Measurements from ENCODE around the gene TMEM178B. TPM values are rescaled to one million over a fixed set of nuclear protein-coding genes. Genes with fewer than 3 reads are reported as not detected.

TMEM178B gene
- total and polyA plus RNA-seq, 2 donors (not counting 1 experiment from before 2014, with no cell fraction given), result 0.28 to 0.96 TPM

GRCh38 chr7:141243368-141243767 is 169.5 kb downstream of the TMEM178B start:
- Histone ChIP-seq H2AFZ (ENCODE audit: insufficient read depth, low read depth, low read length, poor library complexity, severe bottlenecking) (no peak overlapping the region), H3K4me1 (ENCODE audit: control insufficient read depth in 2 of 2, insufficient read depth in 2 of 2, low read length in 2 of 2) (no peaks in the 10 kb centered on the region), H3K9me3 (ENCODE audit: control extremely low read depth in 1 of 3, control insufficient read depth in 2 of 3, insufficient read depth in 1 of 3, low read length in 2 of 3) (no peaks in the 10 kb centered on the region), H4K20me1 (ENCODE audit: control insufficient read depth, insufficient read depth, low read length, poor library complexity, severe bottlenecking) (no peaks in the 10 kb centered on the region), H3K36me3 (replicated peaks in 1 of 2; ENCODE audit: control extremely low read depth in 1 of 2, control insufficient read depth in 1 of 2, extremely low read depth in 1 of 2, insufficient read depth in 2 of 2, low read length in 1 of 2) (no peaks in the 10 kb centered on the region), H3K27ac (ENCODE audit: low read length in 2 of 2) (no peak overlapping the region), H3K79me2 (ENCODE audit: control insufficient read depth, insufficient read depth, low read length) (no peaks in the 10 kb centered on the region), H3K27me3 (replicated peaks in 1 of 4; ENCODE audit: control extremely low read depth in 1 of 4, control insufficient read depth in 3 of 4, insufficient read depth in 4 of 4, low read length in 3 of 4) (no peaks in the 10 kb centered on the region), H3K4me2 (replicated peaks; ENCODE audit: low read depth, low read length, poor library complexity, severe bottlenecking) (no peak overlapping the region), H3K9ac (ENCODE audit: low read length) (no peak overlapping the region), H3K4me3 (ENCODE audit: control extremely low read depth in 1 of 5, extremely low read depth in 1 of 5, insufficient read depth in 1 of 5, low read depth in 2 of 5, low read length in 4 of 5) (no peak overlapping the region)
- Mint-ChIP-seq H3K4me1 (no peaks in the 10 kb centered on the region), H3K9me3 (ENCODE audit: insufficient read depth) (no peaks in the 10 kb centered on the region), H3K4me3 (no peak overlapping the region), H3K27ac (no peak overlapping the region), H3K27me3 (peaks cover 6% of the 10 kb centered on the region)
- ATAC-seq (ENCODE audit: low read depth) (no peak), DNase-seq (no peak)
- POLR2A ChIA-PET, result no interaction called here
- TF ChIP-seq CTCF (IDR thresholded peaks at IDR 0.05) (no peak), EZH2 (IDR thresholded peaks at IDR 0.05; ENCODE audit: borderline replicate concordance, insufficient read depth, low read depth, low read length, poor library complexity, severe bottlenecking) (no peak)
- CTCF ChIA-PET, result no interaction called here
- intact Hi-C loops (cut with micrococcal nuclease), result no loop called here
- 53% methylated on average over 8 of the region's 8 CpGs for WGBS (ENCODE audit: insufficient coverage)

- no peak overlapping the region for H3K27ac Mint-ChIP-seq
- DNase-seq (no peak), ATAC-seq (ENCODE audit: low read depth) (no peak)
- H3K4me1 Mint-ChIP-seq, result no peaks in the 10 kb centered on the region
- no peaks in the 10 kb centered on the region for H3K9me3 Mint-ChIP-seq (ENCODE audit: insufficient read depth)
- CTCF ChIA-PET, result no interaction called here
- TF ChIP-seq EZH2 (IDR thresholded peaks at IDR 0.05; ENCODE audit: borderline replicate concordance, insufficient read depth, low read depth, low read length, poor library complexity, severe bottlenecking) (no peak), CTCF (IDR thresholded peaks at IDR 0.05) (no peak)
- no peak overlapping the region for H3K4me3 ChIP-seq (ENCODE audit: control extremely low read depth in 1 of 5, extremely low read depth in 1 of 5, insufficient read depth in 1 of 5, low read depth in 2 of 5, low read length in 4 of 5)
- no peak overlapping the region for H3K4me2 ChIP-seq (replicated peaks; ENCODE audit: low read depth, low read length, poor library complexity, severe bottlenecking)
- intact Hi-C loops (cut with micrococcal nuclease), result no loop called here
- H3K27ac ChIP-seq (ENCODE audit: low read length in 2 of 2), result no peak overlapping the region
- POLR2A ChIA-PET, result no interaction called here
- WGBS (ENCODE audit: insufficient coverage), result 84% methylated on average over 6 of the region's 6 CpGs
- H4K20me1 ChIP-seq (ENCODE audit: control insufficient read depth, insufficient read depth, low read length, poor library complexity, severe bottlenecking), result no peaks in the 10 kb centered on the region
- peaks cover 6% of the 10 kb centered on the region for H3K27me3 Mint-ChIP-seq
- H3K9ac ChIP-seq (ENCODE audit: low read length), result no peak overlapping the region
- no peaks in the 10 kb centered on the region for H3K79me2 ChIP-seq (ENCODE audit: control insufficient read depth, insufficient read depth, low read length)
- no peaks in the 10 kb centered on the region for H3K27me3 ChIP-seq (replicated peaks in 1 of 4; ENCODE audit: control extremely low read depth in 1 of 4, control insufficient read depth in 3 of 4, insufficient read depth in 4 of 4, low read length in 3 of 4)
- no peaks in the 10 kb centered on the region for H3K4me1 ChIP-seq (ENCODE audit: control insufficient read depth in 2 of 2, insufficient read depth in 2 of 2, low read length in 2 of 2)
- no peaks in the 10 kb centered on the region for H3K9me3 ChIP-seq (ENCODE audit: control extremely low read depth in 1 of 3, control insufficient read depth in 2 of 3, insufficient read depth in 1 of 3, low read length in 2 of 3)
- no peak overlapping the region for H2AFZ ChIP-seq (ENCODE audit: insufficient read depth, low read depth, low read length, poor library complexity, severe bottlenecking)
- H3K4me3 Mint-ChIP-seq, result no peak overlapping the region
- no peaks in the 10 kb centered on the region for H3K36me3 ChIP-seq (replicated peaks in 1 of 2; ENCODE audit: control extremely low read depth in 1 of 2, control insufficient read depth in 1 of 2, extremely low read depth in 1 of 2, insufficient read depth in 2 of 2, low read length in 1 of 2)
Measured at GRCh38 chr7:141244435-141244834, 170.6 kb downstream of the TMEM178B start.

All from B cell (primary cell).